HG03095 (cell line): ENCODE results near the gene CHRNA4.
"Not testable (repeated sequence)": the region's sequence is repeated elsewhere in the genome, so short reads cannot be mapped to it uniquely, and the experiment has no call there.

Experiments
- ATAC-seq: cut with Tn5 transposase; IDR thresholded peaks from one replicate; pipeline ENCODE4 v1.9.1; 2021; ENCODE audit warnings: moderate library complexity; ENCODE audit not compliant: unreplicated experiment

Gene CHRNA4

GRCh38 chr20:63336232-63336752, 24.9 kb downstream of the CHRNA4 start:
- no peak for ATAC-seq

- no peak for ATAC-seq
These were observed 25.4 kb downstream of the CHRNA4 start for GRCh38 chr20:63335711-63336110.

- ATAC-seq: not testable (repeated sequence)
These were observed 26.1 kb downstream of the CHRNA4 start for GRCh38 chr20:63335060-63335459.

GRCh38 chr20:63334356-63334755, 26.8 kb downstream of the CHRNA4 start:
- ATAC-seq: no peak

- ATAC-seq: no peak
These were observed 27.8 kb downstream of the CHRNA4 start for GRCh38 chr20:63333241-63333836.

- no peak for ATAC-seq
These were observed 28.5 kb downstream of the CHRNA4 start for GRCh38 chr20:63332488-63333240.

- no peak for ATAC-seq
These were observed 29.3 kb downstream of the CHRNA4 start for GRCh38 chr20:63331741-63332400.

GRCh38 chr20:63330940-63331339, 30.2 kb downstream of the CHRNA4 start:
- ATAC-seq: no peak

- ATAC-seq: no peak
These were observed 30.9 kb downstream of the CHRNA4 start for GRCh38 chr20:63330084-63330760.

GRCh38 chr20:63329331-63330083, 31.6 kb downstream of the CHRNA4 start:
- ATAC-seq: no peak

- no peak for ATAC-seq
These were observed 32.4 kb downstream of the CHRNA4 start for GRCh38 chr20:63328718-63329275.

- ATAC-seq: no peak
These were observed 33.0 kb downstream of the CHRNA4 start for GRCh38 chr20:63328026-63328700.

GRCh38 chr20:63327231-63327745, 33.9 kb downstream of the CHRNA4 start:
- ATAC-seq: no peak

- ATAC-seq: no peak
These were observed 34.6 kb downstream of the CHRNA4 start for GRCh38 chr20:63326314-63327230.

- ATAC-seq: no peak
These were observed 35.4 kb downstream of the CHRNA4 start for GRCh38 chr20:63325554-63326313.

- ATAC-seq: no peak
These were observed 36.1 kb downstream of the CHRNA4 start for GRCh38 chr20:63325021-63325471.

- ATAC-seq: no peak
These were observed 37.7 kb downstream of the CHRNA4 start for GRCh38 chr20:63323357-63323981.
